Upper lobe of left lung (tissue), 4 donors: ENCODE measurements around the gene SLC5A5.

Experiments used
- CTCF ChIP-seq, 6 experiments: fragments of 450-650 bp in 4 of 6; fragments of 200-600 bp in 2 of 6; sonication (generic) in 2 of 6; IDR thresholded peaks; one replicate each; pipeline ENCODE4 v1.5.1; 2016 to 2019; ENCODE audit warnings: antibody characterized with exemption in 6 of 6
- EP300 ChIP-seq, 4 donors: sonication (generic); formaldehyde crosslinking; IDR thresholded peaks; one replicate each; pipeline ENCODE4 v1.5.1; 2017; ENCODE audit warnings: antibody characterized with exemption in 4 of 4, control low read depth in 2 of 4
- POLR2A ChIP-seq, 4 donors: fragments of 450-650 bp; IDR thresholded peaks; one replicate each; pipeline ENCODE4 v1.5.1; 2016 to 2017; ENCODE audit warnings: antibody characterized with exemption in 4 of 4, mild to moderate bottlenecking in 2 of 4
- POLR2AphosphoS5 ChIP-seq, 2 donors: sonication (generic); formaldehyde crosslinking; IDR thresholded peaks; one replicate each; pipeline ENCODE4 v1.5.1; 2017; ENCODE audit warnings: antibody characterized with exemption in 2 of 2

- TF ChIP-seq CTCF (IDR thresholded peaks at IDR 0.05) (no peak), POLR2A (IDR thresholded peaks at IDR 0.05) (no peak), EP300 (IDR thresholded peaks at IDR 0.05) (no peak), POLR2AphosphoS5 (IDR thresholded peaks at IDR 0.05) (no peak)
Observed at GRCh38 chr19:17826508-17827056, 45.2 kb upstream of the SLC5A5 start.
